Effector memory CD4-positive, alpha-beta T cell (primary cell): ENCODE data around the gene ZNF831.

ENCODE experiments used
- DNase-seq, 3 donors: peaks; one replicate each; pipeline ENCODE4 v3.0.0-alpha.2; 2020
- H3K27ac ChIP-seq: 2 replicates; pipeline ENCODE4 v1.7.0; 2013; ENCODE audit warnings: mild to moderate bottlenecking, low read length, moderate library complexity; ENCODE audit not compliant: insufficient read depth, poor library complexity, severe bottlenecking
- H3K27me3 ChIP-seq: replicated peaks from 2 replicates; pipeline ENCODE4 v1.7.0; 2013; ENCODE audit warnings: mild to moderate bottlenecking, low read length; ENCODE audit not compliant: insufficient read depth, control insufficient read depth, poor library complexity, severe bottlenecking
- H3K36me3 ChIP-seq: 2 replicates; pipeline ENCODE4 v1.7.0; 2013; ENCODE audit warnings: mild to moderate bottlenecking, low read length, moderate library complexity; ENCODE audit not compliant: control insufficient read depth, insufficient read depth
- H3K4me1 ChIP-seq: 2 replicates; pipeline ENCODE4 v1.7.0; 2013; ENCODE audit warnings: low read length, mild to moderate bottlenecking; ENCODE audit not compliant: control insufficient read depth, insufficient read depth, poor library complexity, severe bottlenecking
- H3K4me3 ChIP-seq: 2 replicates; pipeline ENCODE4 v1.7.0; 2013; ENCODE audit warnings: low read length, low read depth, mild to moderate bottlenecking; ENCODE audit not compliant: insufficient read depth, poor library complexity, severe bottlenecking
- H3K9me3 ChIP-seq: 2 replicates; pipeline ENCODE4 v1.7.0; 2013; ENCODE audit warnings: mild to moderate bottlenecking, low read length, moderate library complexity; ENCODE audit not compliant: control insufficient read depth

Gene ZNF831

GRCh38 chr20:59178983-59179595, 15.5 kb downstream of the ZNF831 start:
- no peak for DNase-seq
- H3K36me3 ChIP-seq: peaks cover 15% of the 10 kb centered on the region
- peaks cover 22% of the 10 kb centered on the region for H3K4me1 ChIP-seq
- H3K27me3 ChIP-seq: no peaks in the 10 kb centered on the region
- peak overlapping the region; percentile 9 for H3K27ac ChIP-seq
- no peak overlapping the region for H3K4me3 ChIP-seq
- no peaks in the 10 kb centered on the region for H3K9me3 ChIP-seq

- Histone ChIP-seq H3K36me3 (peaks cover 17% of the 10 kb centered on the region), H3K27me3 (no peaks in the 10 kb centered on the region), H3K4me3 (no peak overlapping the region), H3K27ac (no peak overlapping the region), H3K4me1 (peaks cover 22% of the 10 kb centered on the region), H3K9me3 (no peaks in the 10 kb centered on the region)
- DNase-seq: no peak
Observed at GRCh38 chr20:59179988-59180387, 16.4 kb downstream of the ZNF831 start.

- no peaks in the 10 kb centered on the region for H3K9me3 ChIP-seq
- no peaks in the 10 kb centered on the region for H3K27me3 ChIP-seq
- peaks cover 14% of the 10 kb centered on the region for H3K4me1 ChIP-seq
- no peak overlapping the region for H3K4me3 ChIP-seq
- no peak for DNase-seq
- no peak overlapping the region for H3K27ac ChIP-seq
- H3K36me3 ChIP-seq: peaks cover 16% of the 10 kb centered on the region
Observed at GRCh38 chr20:59181936-59182335, 18.3 kb downstream of the ZNF831 start.

- H3K27me3 ChIP-seq: no peaks in the 10 kb centered on the region
- H3K4me1 ChIP-seq: peaks cover 11% of the 10 kb centered on the region
- no peak for DNase-seq
- H3K4me3 ChIP-seq: no peak overlapping the region
- H3K27ac ChIP-seq: peak overlapping the region; percentile 7
- peaks cover 16% of the 10 kb centered on the region for H3K36me3 ChIP-seq
- H3K9me3 ChIP-seq: no peaks in the 10 kb centered on the region
Observed at GRCh38 chr20:59182401-59183044, 18.9 kb downstream of the ZNF831 start.

GRCh38 chr20:59183751-59184150, 20.1 kb downstream of the ZNF831 start:
- no peak for DNase-seq
- H3K36me3 ChIP-seq: peaks cover 14% of the 10 kb centered on the region
- no peaks in the 10 kb centered on the region for H3K4me1 ChIP-seq
- no peaks in the 10 kb centered on the region for H3K27me3 ChIP-seq
- no peak overlapping the region for H3K4me3 ChIP-seq
- no peak overlapping the region for H3K27ac ChIP-seq
- H3K9me3 ChIP-seq: no peaks in the 10 kb centered on the region

GRCh38 chr20:59184880-59185447, 21.3 kb downstream of the ZNF831 start:
- H3K36me3 ChIP-seq: peaks cover 11% of the 10 kb centered on the region
- no peaks in the 10 kb centered on the region for H3K9me3 ChIP-seq
- no peak overlapping the region for H3K4me3 ChIP-seq
- H3K27me3 ChIP-seq: no peaks in the 10 kb centered on the region
- no peak for DNase-seq
- H3K4me1 ChIP-seq: no peaks in the 10 kb centered on the region
- no peak overlapping the region for H3K27ac ChIP-seq

GRCh38 chr20:59185809-59186208, 22.2 kb downstream of the ZNF831 start:
- no peak for DNase-seq
- H3K27ac ChIP-seq: no peak overlapping the region
- peaks cover 11% of the 10 kb centered on the region for H3K36me3 ChIP-seq
- no peak overlapping the region for H3K4me3 ChIP-seq
- H3K27me3 ChIP-seq: no peaks in the 10 kb centered on the region
- H3K9me3 ChIP-seq: no peaks in the 10 kb centered on the region
- H3K4me1 ChIP-seq: no peaks in the 10 kb centered on the region

GRCh38 chr20:59190466-59190865, 26.8 kb downstream of the ZNF831 start:
- no peak overlapping the region for H3K27ac ChIP-seq
- no peaks in the 10 kb centered on the region for H3K9me3 ChIP-seq
- H3K4me1 ChIP-seq: no peaks in the 10 kb centered on the region
- no peaks in the 10 kb centered on the region for H3K27me3 ChIP-seq
- no peak for DNase-seq
- H3K4me3 ChIP-seq: no peak overlapping the region
- H3K36me3 ChIP-seq: peaks cover 20% of the 10 kb centered on the region

GRCh38 chr20:59191036-59191755, 27.6 kb downstream of the ZNF831 start:
- Histone ChIP-seq H3K4me1 (no peaks in the 10 kb centered on the region), H3K4me3 (no peak overlapping the region), H3K27ac (no peak overlapping the region), H3K27me3 (no peaks in the 10 kb centered on the region), H3K9me3 (no peaks in the 10 kb centered on the region), H3K36me3 (peaks cover 21% of the 10 kb centered on the region)
- DNase-seq: no peak
